Measurements from ENCODE around the gene TARBP1. TPM values are rescaled to one million over a fixed set of nuclear protein-coding genes. Genes with fewer than 3 reads are reported as not detected.

The TARBP1 gene
- polyA plus RNA-seq, 1 donor from 2014 or later = 267 TPM

- no peak for TF ChIP-seq EZH2 (IDR thresholded peaks at IDR 0.05; ENCODE audit: borderline replicate concordance, insufficient read depth, low read length, poor library complexity, severe bottlenecking)
- no peak for TF ChIP-seq EP300 (conservative IDR thresholded peaks at IDR 0.05; ENCODE audit: poor library complexity, severe bottlenecking)
- TF ChIP-seq POLR2AphosphoS5 (IDR thresholded peaks at IDR 0.05) = no peak
- TF ChIP-seq MXI1 (conservative IDR thresholded peaks at IDR 0.05; ENCODE audit: poor library complexity, severe bottlenecking) = no peak
- no peak for TF ChIP-seq CTCF (IDR thresholded peaks at IDR 0.05; ENCODE audit: poor library complexity, severe bottlenecking)
- no peak for TF ChIP-seq RAD21 (conservative IDR thresholded peaks at IDR 0.05)
- TF ChIP-seq REST (IDR thresholded peaks at IDR 0.05; ENCODE audit: borderline replicate concordance) = no peak
- TF ChIP-seq SMC3 (conservative IDR thresholded peaks at IDR 0.05; ENCODE audit: poor library complexity) = no peak
- no peak for TF ChIP-seq TAF1 (IDR thresholded peaks at IDR 0.05; ENCODE audit: low read depth)
- H3F3A ChIP-seq (ENCODE audit: insufficient read depth, low read length, poor library complexity, severe bottlenecking) = no peaks in the 10 kb centered on the region
- no peak overlapping the region for H3K4me2 ChIP-seq (ENCODE audit: low read length)
These were observed 19.6 kb upstream of the TARBP1 start for GRCh38 chr1:234498448-234499118.

DNA sequence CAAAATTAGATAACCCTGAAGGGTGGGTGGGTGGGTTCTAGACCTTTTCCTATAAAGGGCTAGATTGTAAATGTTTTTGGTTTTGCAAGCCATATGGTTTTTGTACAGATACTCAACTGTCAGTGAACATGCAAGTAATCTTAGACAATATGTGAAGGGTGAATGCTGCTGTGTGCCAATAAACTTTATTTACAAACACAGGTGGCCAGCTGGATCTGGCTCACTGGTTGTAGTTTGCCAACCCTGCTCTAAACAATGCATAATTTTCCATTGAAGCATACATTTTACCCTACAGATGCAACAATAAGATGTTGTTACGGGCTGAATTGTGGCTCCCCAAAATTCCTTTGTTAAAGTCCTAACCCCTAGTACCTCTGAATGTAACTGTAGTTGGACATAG, 18.6 kb upstream of the TARBP1 start:
- H4K20me1 ChIP-seq (ENCODE audit: insufficient read depth) = no peaks in the 10 kb centered on the region
- no peaks in the 10 kb centered on the region for H3K79me2 ChIP-seq (replicated peaks; ENCODE audit: insufficient read depth, low read length)
- H3K27ac ChIP-seq (ENCODE audit: low read length) = no peak overlapping the region
- H3K4me3 ChIP-seq (ENCODE audit: low read length) = no peak overlapping the region
- H3K9me2 ChIP-seq (ENCODE audit: insufficient read depth, low read length) = no peaks in the 10 kb centered on the region
- no peak overlapping the region for H3K9ac ChIP-seq (ENCODE audit: low read length)
- no peaks in the 10 kb centered on the region for H3K27me3 ChIP-seq (ENCODE audit: insufficient read depth, low read depth, low read length)
- H3K36me3 ChIP-seq (ENCODE audit: insufficient read depth, low read length) = no peaks in the 10 kb centered on the region
- no peak overlapping the region for H2AFZ ChIP-seq (ENCODE audit: low read depth, low read length)
- no peaks in the 10 kb centered on the region for H3K9me3 ChIP-seq (ENCODE audit: low read length)
- no peak for TF ChIP-seq MXI1 (conservative IDR thresholded peaks at IDR 0.05; ENCODE audit: poor library complexity, severe bottlenecking)
- no peak for TF ChIP-seq SMC3 (conservative IDR thresholded peaks at IDR 0.05; ENCODE audit: poor library complexity)
- H3F3A ChIP-seq (ENCODE audit: insufficient read depth, low read length, poor library complexity, severe bottlenecking) = no peaks in the 10 kb centered on the region
- H3K4me2 ChIP-seq (ENCODE audit: low read length) = no peak overlapping the region

More at GRCh38 chr1:234498448-234499118, 19.6 kb upstream of the TARBP1 start:
- no peaks in the 10 kb centered on the region for H4K20me1 ChIP-seq (ENCODE audit: insufficient read depth)
- H3K9me2 ChIP-seq (ENCODE audit: insufficient read depth, low read length) = no peaks in the 10 kb centered on the region
- no peaks in the 10 kb centered on the region for H3K9me3 ChIP-seq (ENCODE audit: low read length)
- no peak overlapping the region for H3K27ac ChIP-seq (ENCODE audit: low read length)
- H3K36me3 ChIP-seq (ENCODE audit: insufficient read depth, low read length) = no peaks in the 10 kb centered on the region
- H2AFZ ChIP-seq (ENCODE audit: low read depth, low read length) = no peak overlapping the region
- H3K4me3 ChIP-seq (ENCODE audit: low read length) = no peak overlapping the region
- H3K9ac ChIP-seq (ENCODE audit: low read length) = no peak overlapping the region
- no peaks in the 10 kb centered on the region for H3K27me3 ChIP-seq (ENCODE audit: insufficient read depth, low read depth, low read length)
- H3K79me2 ChIP-seq (replicated peaks; ENCODE audit: insufficient read depth, low read length) = no peaks in the 10 kb centered on the region
